HG03575 (cell line): ENCODE data around the gene RPL35.

ENCODE experiments used
- ATAC-seq: cut with Tn5 transposase; IDR thresholded peaks from one replicate; pipeline ENCODE4 v1.9.1; 2021; ENCODE audit not compliant: unreplicated experiment, insufficient number of reproducible peaks, low FRiP score; ENCODE audit errors: extremely low read depth

RPL35 gene

GRCh38 chr9:124878518-124878917 lies 16.8 kb upstream of the RPL35 start:
- no peak for ATAC-seq

GRCh38 chr9:124878021-124878420 lies 16.3 kb upstream of the RPL35 start:
- ATAC-seq: no peak

- no peak for ATAC-seq
Measured at GRCh38 chr9:124877021-124877782, 15.4 kb upstream of the RPL35 start.

GRCh38 chr9:124875501-124875900 lies 13.7 kb upstream of the RPL35 start:
- no peak for ATAC-seq

GRCh38 chr9:124873664-124874063 lies 11.9 kb upstream of the RPL35 start:
- ATAC-seq: no peak

GRCh38 chr9:124871156-124871561 lies 9.4 kb upstream of the RPL35 start:
- ATAC-seq: no peak

GRCh38 chr9:124870723-124871122 lies 9.0 kb upstream of the RPL35 start:
- ATAC-seq: no peak

- ATAC-seq: no peak
Measured at GRCh38 chr9:124869986-124870560, 8.3 kb upstream of the RPL35 start.

- no peak for ATAC-seq
Measured at GRCh38 chr9:124869466-124869985, 7.8 kb upstream of the RPL35 start.

- no peak for ATAC-seq
Measured at GRCh38 chr9:124868511-124869465, 7.0 kb upstream of the RPL35 start.

GRCh38 chr9:124863371-124863871 lies 1.7 kb upstream of the RPL35 start:
- ATAC-seq: no peak

GRCh38 chr9:124860582-124861341 lies 995 bp downstream of the RPL35 start:
- ATAC-seq: no peak

GRCh38 chr9:124859803-124860581 lies 1.8 kb downstream of the RPL35 start:
- ATAC-seq: no peak

- ATAC-seq: no peak
Measured at GRCh38 chr9:124858330-124859046, 3.3 kb downstream of the RPL35 start.

GRCh38 chr9:124857533-124858162 lies 4.1 kb downstream of the RPL35 start:
- no peak for ATAC-seq

- no peak for ATAC-seq
Measured at GRCh38 chr9:124855944-124856765, 5.6 kb downstream of the RPL35 start.
